Keratinocyte (primary cell): ENCODE data around the gene INSIG1. TPM values are rescaled to one million over a fixed set of nuclear protein-coding genes. Genes with fewer than 3 reads are reported as not detected.

Experiments used
- DNase-seq: peaks from one replicate; pipeline ENCODE4 v3.0.0-alpha.2; 2011; ENCODE audit warnings: low read depth, missing footprints, low spot score
- FAIRE-seq: peaks from 2 replicates; lab custom pipeline; 2011; peaks lifted over from hg19 to GRCh38; lab: Jason Lieb, UNC
- H2AFZ ChIP-seq: 2 replicates; pipeline ENCODE4 v1.6.0; 2012; ENCODE audit warnings: low read length, control low read depth, inconsistent platforms; ENCODE audit not compliant: control insufficient read depth
- H3K27ac ChIP-seq: 2 replicates; pipeline ENCODE4 v1.5.1; 2011; ENCODE audit warnings: low read length; ENCODE audit not compliant: control insufficient read depth, insufficient read depth
- H3K27me3 ChIP-seq: 3 replicates; pipeline ENCODE4 v1.6.0; 2011; ENCODE audit warnings: low read length; ENCODE audit not compliant: control insufficient read depth, insufficient read depth; ENCODE audit errors: extremely low read depth
- H3K36me3 ChIP-seq, 2 experiments: 2 replicates in 1 of 2; 3 replicates in 1 of 2; pipeline ENCODE4 v1.5.1; 2011; ENCODE audit warnings: low read length in 2 of 2, mild to moderate bottlenecking in 1 of 2; ENCODE audit not compliant: control insufficient read depth in 2 of 2, insufficient read depth in 2 of 2; ENCODE audit errors: extremely low read depth in 1 of 2
- H3K4me1 ChIP-seq: 3 replicates; pipeline ENCODE4 v1.5.1; 2011; ENCODE audit warnings: low read length; ENCODE audit not compliant: control insufficient read depth, insufficient read depth; ENCODE audit errors: extremely low read depth
- H3K4me2 ChIP-seq: 3 replicates; pipeline ENCODE4 v1.6.0; 2011; ENCODE audit warnings: low read depth, low read length; ENCODE audit not compliant: control insufficient read depth, insufficient read depth; ENCODE audit errors: extremely low read depth
- H3K4me3 ChIP-seq, 3 experiments: fragments of 200-600 bp in 1 of 3; sonication (generic) in 1 of 3; 2 replicates in 2 of 3; 3 replicates in 1 of 3; pipeline ENCODE4 v1.5.1; 2011 to 2016; ENCODE audit warnings: low read length in 3 of 3, mild to moderate bottlenecking in 3 of 3, control low read depth in 2 of 3, inconsistent platforms in 1 of 3, low read depth in 1 of 3, mixed read lengths in 1 of 3, mixed run types in 1 of 3, moderate library complexity in 1 of 3; ENCODE audit not compliant: control insufficient read depth in 2 of 3, insufficient read depth in 2 of 3; ENCODE audit errors: extremely low read depth in 1 of 3
- H3K79me2 ChIP-seq: 2 replicates; pipeline ENCODE4 v1.6.0; 2012; ENCODE audit warnings: low read length; ENCODE audit not compliant: control insufficient read depth, insufficient read depth
- H3K9ac ChIP-seq: 3 replicates; pipeline ENCODE4 v1.6.0; 2011; ENCODE audit warnings: low read length; ENCODE audit not compliant: control insufficient read depth, insufficient read depth; ENCODE audit errors: extremely low read depth
- H3K9me1 ChIP-seq: 3 replicates; pipeline ENCODE4 v1.6.0; 2011; ENCODE audit warnings: low read length; ENCODE audit not compliant: control insufficient read depth, insufficient read depth; ENCODE audit errors: extremely low read depth
- H3K9me3 ChIP-seq: 2 replicates; pipeline ENCODE4 v1.5.1; 2012; ENCODE audit warnings: low read depth, low read length; ENCODE audit not compliant: control insufficient read depth
- H4K20me1 ChIP-seq: 3 replicates; pipeline ENCODE4 v1.6.0; 2011; ENCODE audit warnings: low read length; ENCODE audit not compliant: control insufficient read depth, insufficient read depth; ENCODE audit errors: extremely low read depth
- EZH2 ChIP-seq: IDR thresholded peaks from one replicate; pipeline ENCODE4 v1.6.1; 2012; ENCODE audit warnings: inconsistent platforms, mild to moderate bottlenecking, low read length, moderate library complexity
- dilution Hi-C: fragments of 300-500 bp; cut with MboI; formaldehyde crosslinking; loops from one replicate; pipeline ENCODE4 v1.7.0; 2020; ENCODE audit warnings: low sequenced_read_pairs; ENCODE audit not compliant: extremely low pct_ligation_motif_present
- polyA plus RNA-seq, 5 experiments: library from polyadenylated mRNA; depleted of rRNA in 3 of 5; stranded (reverse) in 3 of 5; stranded (forward) in 1 of 5; unstranded in 1 of 5; fragments of >200 nt; gene quantifications; 1 replicate in 1 of 5; 2 replicates in 3 of 5; 3 replicates in 1 of 5; pipeline versions ENCODE4 v1.2.1 to v1.2.3, GENCODE V29; 2011 to 2012; ENCODE audit warnings: missing spikeins in 2 of 5, low read depth in 1 of 5, low replicate concordance in 1 of 5
- TF ChIP-seq, protein P1 (sequence below), 3 experiments: IDR thresholded peaks in 1 of 3; conservative IDR thresholded peaks in 1 of 3; optimal IDR thresholded peaks in 1 of 3; 2 replicates in 2 of 3; 3 replicates in 1 of 3; pipeline versions ENCODE3 to v1.5.1; 2011; ENCODE audit warnings: low read length in 3 of 3, mild to moderate bottlenecking in 3 of 3, moderate library complexity in 2 of 3, control low read depth in 1 of 3, inconsistent platforms in 1 of 3; ENCODE audit not compliant: insufficient read depth in 2 of 3; ENCODE audit errors: extremely low read depth in 1 of 3

The INSIG1 gene
- polyA plus RNA-seq, 1 donor (not counting 4 experiments of a cell fraction or from before 2014, with no cell fraction given) = 104 TPM

DNA sequence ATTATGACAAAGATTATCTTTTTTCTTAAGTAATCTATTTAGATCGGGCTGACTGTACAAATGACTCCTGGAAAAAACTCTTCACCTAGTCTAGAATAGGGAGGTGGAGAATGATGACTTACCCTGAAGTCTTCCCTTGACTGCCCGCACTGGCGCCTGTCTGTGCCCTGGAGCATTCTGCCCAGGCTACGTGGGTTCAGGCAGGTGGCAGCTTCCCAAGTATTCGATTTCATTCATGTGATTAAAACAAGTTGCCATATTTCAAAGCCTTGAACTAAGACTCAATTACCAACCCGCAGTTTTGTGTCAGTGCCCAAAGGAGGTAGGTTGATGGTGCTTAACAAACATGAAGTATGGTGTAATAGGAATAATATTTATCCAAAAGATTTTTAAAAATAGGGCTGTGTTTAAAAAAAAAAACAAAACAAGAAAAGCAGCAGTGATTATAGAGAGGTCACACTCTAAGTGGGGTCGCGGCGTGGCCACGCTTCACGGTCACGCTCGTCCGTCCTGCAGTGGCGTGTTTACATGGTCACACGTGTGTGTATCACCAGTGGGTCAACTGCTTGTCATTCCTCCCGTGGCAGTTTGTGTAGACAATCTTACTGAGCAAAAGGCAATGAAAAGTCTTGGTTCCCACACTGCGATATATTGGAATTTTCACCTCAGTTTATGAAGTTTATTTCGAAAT lies 10.8 kb downstream of the INSIG1 start:
- Histone ChIP-seq H2AFZ (no peak overlapping the region), H4K20me1 (peaks cover 13% of the 10 kb centered on the region), H3K27me3 (no peaks in the 10 kb centered on the region), H3K9me3 (no peaks in the 10 kb centered on the region), H3K27ac (peak overlapping the region; percentile 69), H3K4me3 (no peak overlapping the region), H3K9ac (no peak overlapping the region), H3K9me1 (peaks cover 8% of the 10 kb centered on the region), H3K4me1 (peaks cover 30% of the 10 kb centered on the region), H3K4me2 (no peak overlapping the region), H3K79me2 (no peaks in the 10 kb centered on the region), H3K36me3 (peaks cover 19 to 32% of the 10 kb centered on the region in 2 experiments)
- DNase-seq (no peak), FAIRE-seq (no peak)
- dilution Hi-C loops = no loop called here
- TF ChIP-seq, protein P1, sequence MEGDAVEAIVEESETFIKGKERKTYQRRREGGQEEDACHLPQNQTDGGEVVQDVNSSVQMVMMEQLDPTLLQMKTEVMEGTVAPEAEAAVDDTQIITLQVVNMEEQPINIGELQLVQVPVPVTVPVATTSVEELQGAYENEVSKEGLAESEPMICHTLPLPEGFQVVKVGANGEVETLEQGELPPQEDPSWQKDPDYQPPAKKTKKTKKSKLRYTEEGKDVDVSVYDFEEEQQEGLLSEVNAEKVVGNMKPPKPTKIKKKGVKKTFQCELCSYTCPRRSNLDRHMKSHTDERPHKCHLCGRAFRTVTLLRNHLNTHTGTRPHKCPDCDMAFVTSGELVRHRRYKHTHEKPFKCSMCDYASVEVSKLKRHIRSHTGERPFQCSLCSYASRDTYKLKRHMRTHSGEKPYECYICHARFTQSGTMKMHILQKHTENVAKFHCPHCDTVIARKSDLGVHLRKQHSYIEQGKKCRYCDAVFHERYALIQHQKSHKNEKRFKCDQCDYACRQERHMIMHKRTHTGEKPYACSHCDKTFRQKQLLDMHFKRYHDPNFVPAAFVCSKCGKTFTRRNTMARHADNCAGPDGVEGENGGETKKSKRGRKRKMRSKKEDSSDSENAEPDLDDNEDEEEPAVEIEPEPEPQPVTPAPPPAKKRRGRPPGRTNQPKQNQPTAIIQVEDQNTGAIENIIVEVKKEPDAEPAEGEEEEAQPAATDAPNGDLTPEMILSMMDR (optimal IDR thresholded peaks at IDR 0.05 in 1 of 3, IDR thresholded peaks at IDR 0.05 in 1 of 3, conservative IDR thresholded peaks at IDR 0.05 in 1 of 3; ENCODE audit: extremely low read depth in 1 of 3, insufficient read depth in 2 of 3, low read length in 3 of 3) = no peak
- no peak for TF ChIP-seq EZH2

DNA sequence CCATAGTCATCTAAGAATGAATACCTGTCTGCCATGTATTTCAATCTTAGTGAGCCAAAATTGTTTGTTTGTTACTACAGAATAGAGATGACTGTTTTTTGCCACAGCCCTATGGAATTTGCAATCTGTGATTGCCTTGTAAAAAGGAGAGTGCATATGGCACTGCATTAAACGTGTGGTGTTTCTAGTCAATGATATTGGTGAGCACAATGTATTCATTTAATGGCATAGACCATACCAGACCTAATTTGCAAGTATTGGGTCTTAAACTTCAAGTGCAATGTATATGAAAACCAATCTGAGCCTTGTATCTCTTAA lies 11.3 kb downstream of the INSIG1 start:
- no peak for TF ChIP-seq EZH2
- TF ChIP-seq, protein P1 (optimal IDR thresholded peaks at IDR 0.05 in 1 of 3, IDR thresholded peaks at IDR 0.05 in 1 of 3, conservative IDR thresholded peaks at IDR 0.05 in 1 of 3; ENCODE audit: extremely low read depth in 1 of 3, insufficient read depth in 2 of 3, low read length in 3 of 3) = no peak
- FAIRE-seq (no peak), DNase-seq (no peak)
- Histone ChIP-seq H3K4me1 (peaks cover 30% of the 10 kb centered on the region), H3K9me1 (peaks cover 8% of the 10 kb centered on the region), H3K36me3 (peaks cover 16 to 32% of the 10 kb centered on the region in 2 experiments), H3K27ac (no peak overlapping the region), H3K4me2 (no peak overlapping the region), H4K20me1 (peaks cover 13% of the 10 kb centered on the region), H3K79me2 (no peaks in the 10 kb centered on the region), H3K9ac (no peak overlapping the region), H3K27me3 (no peaks in the 10 kb centered on the region), H3K4me3 (no peak overlapping the region), H2AFZ (no peak overlapping the region), H3K9me3 (no peaks in the 10 kb centered on the region)
- dilution Hi-C loops = no loop called here
